Measurements from ENCODE around the gene TESPA1. TPM values are rescaled to one million over a fixed set of nuclear protein-coding genes. Genes with fewer than 3 reads are reported as not detected.

Gene TESPA1
- total RNA-seq, 1 donor from 2014 or later, result 5.0 TPM

DNA sequence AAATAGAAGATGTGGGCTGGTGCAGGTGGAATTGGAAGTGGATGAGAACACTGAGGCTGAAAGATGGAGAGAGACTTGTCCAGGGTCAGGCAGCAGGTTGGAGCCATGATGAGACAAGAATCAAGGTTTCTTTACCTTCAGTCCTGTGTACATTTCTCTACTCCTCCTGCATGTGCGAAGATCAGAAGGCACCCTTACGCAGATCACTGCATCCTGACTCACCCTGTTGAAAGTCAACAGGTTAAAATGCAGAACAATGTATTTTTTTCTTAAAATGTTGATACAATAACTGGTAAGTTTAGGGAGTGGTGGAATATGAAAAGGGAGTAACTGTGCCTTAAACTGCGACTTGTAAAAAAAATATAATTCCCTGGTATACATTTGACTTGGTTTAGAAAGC lies 47.8 kb downstream of the TESPA1 start:
- DNase-seq (no peak), ATAC-seq (no peak)
- H3K27ac ChIP-seq, result no peak overlapping the region
- TF ChIP-seq, protein P1, sequence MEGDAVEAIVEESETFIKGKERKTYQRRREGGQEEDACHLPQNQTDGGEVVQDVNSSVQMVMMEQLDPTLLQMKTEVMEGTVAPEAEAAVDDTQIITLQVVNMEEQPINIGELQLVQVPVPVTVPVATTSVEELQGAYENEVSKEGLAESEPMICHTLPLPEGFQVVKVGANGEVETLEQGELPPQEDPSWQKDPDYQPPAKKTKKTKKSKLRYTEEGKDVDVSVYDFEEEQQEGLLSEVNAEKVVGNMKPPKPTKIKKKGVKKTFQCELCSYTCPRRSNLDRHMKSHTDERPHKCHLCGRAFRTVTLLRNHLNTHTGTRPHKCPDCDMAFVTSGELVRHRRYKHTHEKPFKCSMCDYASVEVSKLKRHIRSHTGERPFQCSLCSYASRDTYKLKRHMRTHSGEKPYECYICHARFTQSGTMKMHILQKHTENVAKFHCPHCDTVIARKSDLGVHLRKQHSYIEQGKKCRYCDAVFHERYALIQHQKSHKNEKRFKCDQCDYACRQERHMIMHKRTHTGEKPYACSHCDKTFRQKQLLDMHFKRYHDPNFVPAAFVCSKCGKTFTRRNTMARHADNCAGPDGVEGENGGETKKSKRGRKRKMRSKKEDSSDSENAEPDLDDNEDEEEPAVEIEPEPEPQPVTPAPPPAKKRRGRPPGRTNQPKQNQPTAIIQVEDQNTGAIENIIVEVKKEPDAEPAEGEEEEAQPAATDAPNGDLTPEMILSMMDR (IDR thresholded peaks at IDR 0.05), result no peak
- H3K27me3 ChIP-seq (ENCODE audit: low read depth), result no peaks in the 10 kb centered on the region
- H3K4me3 ChIP-seq, result no peak overlapping the region
- H3K4me1 ChIP-seq, result peaks cover 13% of the 10 kb centered on the region
- intact Hi-C loops (cut with DNase I), result no loop called here
- no peaks in the 10 kb centered on the region for H3K36me3 ChIP-seq
- H3K9me3 ChIP-seq, result no peaks in the 10 kb centered on the region

DNA sequence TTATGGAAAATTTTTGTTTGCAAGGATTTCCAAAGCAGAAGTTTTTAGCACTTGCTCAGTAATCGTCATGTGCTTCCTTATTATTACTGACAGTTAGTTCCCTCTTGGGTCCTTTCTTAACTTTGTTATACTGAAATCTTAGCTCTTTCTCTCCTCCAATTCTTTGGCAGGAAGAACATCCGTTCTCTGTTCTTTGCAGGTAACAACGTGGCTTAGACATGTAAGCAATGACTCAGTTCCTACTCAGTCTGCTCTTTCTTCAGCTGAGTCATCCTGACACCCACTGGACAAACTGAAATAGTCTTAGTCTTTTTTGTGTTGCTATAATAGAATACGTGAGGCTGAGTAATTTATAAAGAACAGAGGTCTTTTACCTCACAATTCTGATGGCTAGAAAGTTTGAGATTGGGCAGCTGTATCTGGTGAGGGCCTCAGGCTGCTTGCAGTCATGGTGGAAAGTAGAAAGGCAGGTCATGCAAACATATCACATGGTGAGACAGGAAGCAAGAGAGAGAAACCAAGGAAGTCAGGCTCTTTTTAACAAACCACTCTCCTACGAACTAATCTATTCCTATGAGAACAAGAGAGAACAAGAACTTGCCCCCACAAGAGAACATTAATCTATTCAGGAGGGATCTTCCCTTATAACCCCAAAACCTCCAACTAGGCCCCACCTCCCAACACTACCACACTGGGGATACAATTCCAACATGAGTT lies 49.2 kb downstream of the TESPA1 start:
- H3K36me3 ChIP-seq, result no peaks in the 10 kb centered on the region
- peak overlapping the region; percentile 20 for H3K27ac ChIP-seq
- peaks cover 4% of the 10 kb centered on the region for H3K9me3 ChIP-seq
- intact Hi-C loops (cut with DNase I), result no loop called here
- H3K27me3 ChIP-seq (ENCODE audit: low read depth), result no peaks in the 10 kb centered on the region
- no peak overlapping the region for H3K4me3 ChIP-seq
- TF ChIP-seq, protein P1 (IDR thresholded peaks at IDR 0.05), result no peak
- DNase-seq, result no peak
- H3K4me1 ChIP-seq, result peaks cover 13% of the 10 kb centered on the region
- ATAC-seq, result peak; percentile 83 to 86

DNA sequence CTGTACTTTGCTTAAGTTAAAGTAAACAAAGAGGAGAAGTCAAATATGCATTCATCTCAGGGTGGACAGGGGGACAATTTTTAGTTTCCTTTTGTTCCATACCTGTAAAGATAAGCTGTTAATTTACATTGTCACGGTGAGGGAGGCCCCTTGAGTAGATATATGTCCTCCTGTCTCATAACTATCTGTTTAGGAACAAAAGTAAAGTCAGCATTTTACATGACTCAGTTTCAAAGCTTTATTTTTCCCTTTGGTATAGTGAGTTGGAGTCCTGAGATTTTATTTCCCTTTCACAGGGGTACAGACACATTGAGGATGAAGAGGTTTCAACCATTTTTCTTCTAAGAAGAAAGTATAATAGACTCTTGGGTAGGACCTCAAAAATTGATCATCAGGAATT lies 50.1 kb downstream of the TESPA1 start:
- intact Hi-C loops (cut with DNase I), result no loop called here
- Histone ChIP-seq H3K9me3 (peaks cover 12% of the 10 kb centered on the region), H3K27me3 (ENCODE audit: low read depth) (no peaks in the 10 kb centered on the region), H3K4me3 (no peak overlapping the region), H3K36me3 (no peaks in the 10 kb centered on the region), H3K4me1 (peaks cover 13% of the 10 kb centered on the region), H3K27ac (no peak overlapping the region)
- DNase-seq (no peak), ATAC-seq (peak in 1 of 2 donors; percentile 28)
- TF ChIP-seq, protein P1 (IDR thresholded peaks at IDR 0.05), result no peak

DNA sequence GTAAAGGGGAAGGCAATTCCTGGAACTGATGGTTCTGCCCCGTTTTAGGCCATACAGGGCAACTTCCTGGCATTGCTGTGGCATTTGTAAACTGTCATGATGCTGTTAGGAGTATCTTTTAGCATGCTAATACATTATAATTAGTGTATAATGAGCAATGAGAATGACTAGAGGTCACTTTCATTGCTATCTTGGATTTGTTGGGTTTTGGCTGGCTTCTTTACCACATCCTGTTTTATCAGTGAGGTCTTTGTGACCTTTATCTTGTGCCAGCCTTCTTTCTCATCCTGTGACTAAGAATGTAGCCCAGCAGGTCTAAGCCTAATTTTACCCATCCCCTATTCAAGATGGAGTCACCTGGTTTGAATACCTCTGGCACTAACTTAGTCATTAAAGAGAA lies 51.2 kb downstream of the TESPA1 start:
- ATAC-seq, result no peak
- Histone ChIP-seq H3K27me3 (ENCODE audit: low read depth) (no peaks in the 10 kb centered on the region), H3K9me3 (peaks cover 15% of the 10 kb centered on the region), H3K27ac (no peak overlapping the region), H3K36me3 (no peaks in the 10 kb centered on the region), H3K4me1 (peaks cover 13% of the 10 kb centered on the region), H3K4me3 (no peak overlapping the region)
- intact Hi-C loops (cut with DNase I), result no loop called here
- TF ChIP-seq, protein P1 (IDR thresholded peaks at IDR 0.05), result no peak
- DNase-seq, result no peak

DNA sequence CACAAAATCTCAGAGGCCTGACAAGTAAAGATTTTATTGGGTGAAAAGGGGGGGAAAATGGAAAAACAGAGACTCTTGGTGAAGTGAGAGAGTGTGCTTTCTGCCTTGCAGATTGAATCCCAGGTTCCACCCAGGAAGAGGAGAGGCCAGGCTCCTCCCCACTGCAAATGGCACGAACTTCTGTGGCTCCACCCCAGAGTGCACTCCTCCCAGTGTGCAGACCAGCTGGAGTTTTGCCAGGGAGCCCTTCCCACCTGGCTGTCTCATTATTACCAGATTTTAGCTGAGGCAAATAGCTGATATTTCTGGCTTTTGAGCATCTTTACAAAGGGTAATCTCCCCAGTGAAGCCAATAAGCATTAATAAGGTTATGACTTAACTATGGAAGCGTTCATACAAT lies 51.9 kb downstream of the TESPA1 start:
- DNase-seq (no peak), ATAC-seq (no peak)
- H3K4me3 ChIP-seq, result no peak overlapping the region
- no peaks in the 10 kb centered on the region for H3K36me3 ChIP-seq
- no peaks in the 10 kb centered on the region for H3K27me3 ChIP-seq (ENCODE audit: low read depth)
- peaks cover 15% of the 10 kb centered on the region for H3K9me3 ChIP-seq
- peaks cover 13% of the 10 kb centered on the region for H3K4me1 ChIP-seq
- TF ChIP-seq, protein P1 (IDR thresholded peaks at IDR 0.05), result no peak
- no peak overlapping the region for H3K27ac ChIP-seq
- intact Hi-C loops (cut with DNase I), result no loop called here

Measured in lower lobe of right lung (tissue), 2 donors.